ENCODE measurements around the gene SMPD2. TPM values are rescaled to one million over a fixed set of nuclear protein-coding genes. Genes with fewer than 3 reads are reported as not detected.

The SMPD2 gene
- total and polyA plus RNA-seq, 2 of the 4 experiments (the other 2 are of a cell fraction): 7.7 to 9.0 TPM

GRCh38 chr6:109471105-109471810 lies 30.7 kb downstream of the SMPD2 start:
- in situ Hi-C loops (cut with MboI; ENCODE audit: low sequenced_read_pairs): no loop called here
- intact Hi-C loops (cut with micrococcal nuclease): no loop called here
- Histone ChIP-seq H3K9me3 (ENCODE audit: control insufficient read depth, insufficient read depth, low read length) (no peaks in the 10 kb centered on the region), H2BK5ac (ENCODE audit: low read depth, low read length, poor library complexity, severe bottlenecking) (no peak overlapping the region), H3K79me1 (ENCODE audit: low read depth in 1 of 2, low read length in 2 of 2) (peaks cover 19 to 36% of the 10 kb centered on the region in 2 experiments), H4K20me1 (ENCODE audit: insufficient read depth, low read length) (no peaks in the 10 kb centered on the region; the same call in 1 of the 2 replicates), H3K18ac (ENCODE audit: low read depth, low read length) (no peak overlapping the region), H3K27ac (ENCODE audit: insufficient read depth, low read length) (no peak overlapping the region), H3K4ac (ENCODE audit: low read depth, low read length) (no peak overlapping the region), H3K27me3 (ENCODE audit: control insufficient read depth, insufficient read depth, low read length) (no peaks in the 10 kb centered on the region), H3K23ac (ENCODE audit: low read depth, low read length) (no peak overlapping the region), H3K14ac (replicated peaks; ENCODE audit: low read depth, low read length) (no peak overlapping the region), H3K9ac (ENCODE audit: low read depth, low read length) (no peak overlapping the region), H2BK20ac (ENCODE audit: low read depth, low read length) (no peak overlapping the region), H2BK120ac (ENCODE audit: low read depth, low read length) (no peak overlapping the region), H2AFZ (replicated peaks; ENCODE audit: low read length, poor library complexity) (no peak overlapping the region), H4K5ac (ENCODE audit: low read depth, low read length) (no peak overlapping the region), H2BK15ac (ENCODE audit: low read depth, low read length) (no peak overlapping the region), H2AK9ac (replicated peaks; ENCODE audit: low read depth, low read length, poor library complexity) (no peak overlapping the region), H4K91ac (ENCODE audit: insufficient read depth, low read depth, low read length) (no peak overlapping the region), H3K36me3 (ENCODE audit: control insufficient read depth, insufficient read depth, low read length) (peaks cover 45% of the 10 kb centered on the region), H2AK5ac (ENCODE audit: low read depth, low read length) (no peak overlapping the region), H3K4me1 (ENCODE audit: control insufficient read depth, insufficient read depth, low read length) (peaks cover 7% of the 10 kb centered on the region), H3K9me1 (ENCODE audit: insufficient read depth, low read length) (peaks cover 14% of the 10 kb centered on the region), H3K56ac (ENCODE audit: extremely low read depth, insufficient read depth, low read length) (no peak overlapping the region), H4K8ac (ENCODE audit: low read depth in 2 of 2, low read length in 2 of 2) (no peak overlapping the region), H3K4me2 (ENCODE audit: low read depth, low read length) (no peak overlapping the region), H3K4me3 (ENCODE audit: insufficient read depth, low read depth, low read length) (no peak overlapping the region)
- POLR2A ChIA-PET (ENCODE audit: unreplicated experiment): no interaction called here
- no TSS peak for BruUV-seq (replicated peaks)
- no peak for TF ChIP-seq FOS (IDR thresholded peaks at IDR 0.05; ENCODE audit: low read depth, low read length)
- TF ChIP-seq MXI1 (IDR thresholded peaks at IDR 0.05; ENCODE audit: borderline replicate concordance, low read depth, low read length): no peak
- TF ChIP-seq SMC3 (IDR thresholded peaks at IDR 0.05; ENCODE audit: low read depth, low read length): no peak
- TF ChIP-seq CTCF (conservative IDR thresholded peaks at IDR 0.05; ENCODE audit: low read depth, low read length): no peak
- TF ChIP-seq, protein P1, sequence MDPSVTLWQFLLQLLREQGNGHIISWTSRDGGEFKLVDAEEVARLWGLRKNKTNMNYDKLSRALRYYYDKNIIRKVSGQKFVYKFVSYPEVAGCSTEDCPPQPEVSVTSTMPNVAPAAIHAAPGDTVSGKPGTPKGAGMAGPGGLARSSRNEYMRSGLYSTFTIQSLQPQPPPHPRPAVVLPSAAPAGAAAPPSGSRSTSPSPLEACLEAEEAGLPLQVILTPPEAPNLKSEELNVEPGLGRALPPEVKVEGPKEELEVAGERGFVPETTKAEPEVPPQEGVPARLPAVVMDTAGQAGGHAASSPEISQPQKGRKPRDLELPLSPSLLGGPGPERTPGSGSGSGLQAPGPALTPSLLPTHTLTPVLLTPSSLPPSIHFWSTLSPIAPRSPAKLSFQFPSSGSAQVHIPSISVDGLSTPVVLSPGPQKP (IDR thresholded peaks at IDR 0.05; ENCODE audit: borderline replicate concordance, low read depth, low read length): no peak
- TF ChIP-seq MAZ (IDR thresholded peaks at IDR 0.05; ENCODE audit: borderline replicate concordance, low read depth, low read length): no peak
- no peak for TF ChIP-seq POLR2A (IDR thresholded peaks at IDR 0.05; ENCODE audit: low read depth, low read length)
- no peak for TF ChIP-seq RCOR1 (IDR thresholded peaks at IDR 0.05; ENCODE audit: insufficient replicate concordance, low read length)
- no peak for TF ChIP-seq BHLHE40 (IDR thresholded peaks at IDR 0.05; ENCODE audit: low read depth, low read length)
- TF ChIP-seq CEBPB (IDR thresholded peaks at IDR 0.05; ENCODE audit: low read depth, low read length): no peak
- no peak for TF ChIP-seq CHD1 (IDR thresholded peaks at IDR 0.05; ENCODE audit: low read depth, low read length)
- ATAC-seq (ENCODE audit: low read depth) (no peak), DNase-seq (no peak)
- CTCF ChIA-PET: interaction anchor here (1.1 kb wide), 1 partner anchor 306 kb away, joined by 6 read pairs; no protein-coding TSS in a partner anchor
- dilution Hi-C loops (cut with HindIII; ENCODE audit: low sequenced_read_pairs, unreplicated experiment): no loop called here
- no CpG with 5 or more reads among the region's 5 CpGs for WGBS, 2 experiments (ENCODE audit: extremely low coverage in 2 of 2, insufficient read length in 1 of 2)

Measured in IMR-90 (cell line).